Gastroesophageal sphincter (tissue), 4 donors: ENCODE results near the gene LCN9. TPM values are rescaled to one million over a fixed set of nuclear protein-coding genes. Genes with fewer than 3 reads are reported as not detected.
"Not testable (repeated sequence)": the region's sequence is repeated elsewhere in the genome, so short reads cannot be mapped to it uniquely, and the experiment has no call there.

Experiments used
- ATAC-seq: fragments of 150-250 bp; one replicate; pipeline ENCODE4 v1.9.1; 2016; ENCODE audit warnings: mild to moderate bottlenecking, moderate library complexity
- H3K27ac ChIP-seq, 4 donors: fragments of 200-600 bp; sonication (generic) in 3 of 4; 1 replicate in 3 of 4; 2 replicates in 1 of 4; pipeline ENCODE4 v1.5.1; 2016 to 2019
- H3K27me3 ChIP-seq: fragments of 200-600 bp; sonication (generic); one replicate; pipeline ENCODE4 v1.5.1; 2019
- H3K36me3 ChIP-seq, 2 donors: fragments of 200-600 bp; sonication (generic); one replicate each; pipeline ENCODE4 v1.5.1; 2019; ENCODE audit warnings: control low read depth in 1 of 2
- H3K4me1 ChIP-seq, 3 donors: fragments of 200-600 bp; sonication (generic); 1 replicate in 2 of 3; 2 replicates in 1 of 3; pipeline ENCODE4 v1.5.1; 2016 to 2019; ENCODE audit warnings: control low read depth in 2 of 3
- H3K4me3 ChIP-seq, 2 donors: fragments of 200-600 bp; sonication (generic); one replicate each; pipeline ENCODE4 v1.5.1; 2019; ENCODE audit warnings: mild to moderate bottlenecking in 1 of 2, moderate library complexity in 1 of 2
- H3K9me3 ChIP-seq, 3 donors: fragments of 200-600 bp; sonication (generic); one replicate each; pipeline ENCODE4 v1.5.1; 2017 to 2019; ENCODE audit warnings: control low read depth in 2 of 3
- EP300 ChIP-seq: sonication (generic); formaldehyde crosslinking; IDR thresholded peaks from one replicate; pipeline ENCODE4 v1.6.1; 2017; ENCODE audit warnings: antibody characterized with exemption, mild to moderate bottlenecking
- POLR2A ChIP-seq, 2 donors: fragments of 450-650 bp; IDR thresholded peaks; one replicate each; pipeline ENCODE4 v1.6.1; 2017; ENCODE audit warnings: antibody characterized with exemption in 2 of 2, mild to moderate bottlenecking in 2 of 2, moderate library complexity in 1 of 2
- POLR2AphosphoS5 ChIP-seq: sonication (generic); formaldehyde crosslinking; IDR thresholded peaks from one replicate; pipeline ENCODE4 v1.6.1; 2017; ENCODE audit warnings: antibody characterized with exemption
- WGBS, 2 donors: methylation state at CpG; one replicate each; pipeline ENCODE4 v1.1.5; 2018; ENCODE audit warnings: low coverage in 1 of 2; 5-methylcytosine and 5-hydroxymethylcytosine counted together
- total RNA-seq, 4 donors: library from RNA; depleted of rRNA; stranded (reverse); fragments of >200 nt; gene quantifications; one replicate each; pipeline ENCODE4 v1.1.0, GENCODE V29; 2016
- TF ChIP-seq, protein P1 (sequence below), 4 experiments: fragments of 200-600 bp in 2 of 4; fragments of 450-650 bp in 2 of 4; sonication (generic) in 1 of 4; IDR thresholded peaks; one replicate each; pipeline ENCODE4 v1.5.1; 2017 to 2019; ENCODE audit warnings: antibody characterized with exemption in 4 of 4, mild to moderate bottlenecking in 2 of 4, moderate library complexity in 2 of 4

Gene LCN9
- total RNA-seq, 4 donors from 2014 or later: not detected

DNA sequence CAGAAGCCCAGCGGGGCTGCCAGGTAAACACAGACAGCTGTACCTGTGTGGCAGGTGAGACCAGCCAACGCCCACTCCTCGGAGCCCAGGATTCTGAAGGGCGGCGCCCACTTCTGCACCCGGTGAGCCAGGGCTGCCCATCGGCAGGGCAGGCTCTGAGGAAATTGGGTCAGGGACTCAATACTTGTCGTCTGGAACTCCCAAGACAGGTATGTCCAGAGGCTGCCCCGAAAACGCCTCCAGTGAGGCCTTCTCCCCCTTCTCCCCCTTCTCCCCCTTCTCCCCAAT, 43.6 kb upstream of the LCN9 start:
- Histone ChIP-seq H3K9me3 (no peaks in the 10 kb centered on the region), H3K4me1 (no peaks in the 10 kb centered on the region), H3K27me3 (peaks cover 52% of the 10 kb centered on the region), H3K27ac (no peak overlapping the region), H3K36me3 (no peaks in the 10 kb centered on the region), H3K4me3 (no peak overlapping the region)
- no peak for TF ChIP-seq POLR2A (IDR thresholded peaks at IDR 0.05)
- TF ChIP-seq POLR2AphosphoS5: no peak
- no peak for TF ChIP-seq EP300
- TF ChIP-seq, protein P1, sequence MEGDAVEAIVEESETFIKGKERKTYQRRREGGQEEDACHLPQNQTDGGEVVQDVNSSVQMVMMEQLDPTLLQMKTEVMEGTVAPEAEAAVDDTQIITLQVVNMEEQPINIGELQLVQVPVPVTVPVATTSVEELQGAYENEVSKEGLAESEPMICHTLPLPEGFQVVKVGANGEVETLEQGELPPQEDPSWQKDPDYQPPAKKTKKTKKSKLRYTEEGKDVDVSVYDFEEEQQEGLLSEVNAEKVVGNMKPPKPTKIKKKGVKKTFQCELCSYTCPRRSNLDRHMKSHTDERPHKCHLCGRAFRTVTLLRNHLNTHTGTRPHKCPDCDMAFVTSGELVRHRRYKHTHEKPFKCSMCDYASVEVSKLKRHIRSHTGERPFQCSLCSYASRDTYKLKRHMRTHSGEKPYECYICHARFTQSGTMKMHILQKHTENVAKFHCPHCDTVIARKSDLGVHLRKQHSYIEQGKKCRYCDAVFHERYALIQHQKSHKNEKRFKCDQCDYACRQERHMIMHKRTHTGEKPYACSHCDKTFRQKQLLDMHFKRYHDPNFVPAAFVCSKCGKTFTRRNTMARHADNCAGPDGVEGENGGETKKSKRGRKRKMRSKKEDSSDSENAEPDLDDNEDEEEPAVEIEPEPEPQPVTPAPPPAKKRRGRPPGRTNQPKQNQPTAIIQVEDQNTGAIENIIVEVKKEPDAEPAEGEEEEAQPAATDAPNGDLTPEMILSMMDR (IDR thresholded peaks at IDR 0.05): no peak
- no peak for ATAC-seq
- WGBS, 2 donors: 49 to 86% methylated on average over 3 to 6 of the region's 10 CpGs

DNA sequence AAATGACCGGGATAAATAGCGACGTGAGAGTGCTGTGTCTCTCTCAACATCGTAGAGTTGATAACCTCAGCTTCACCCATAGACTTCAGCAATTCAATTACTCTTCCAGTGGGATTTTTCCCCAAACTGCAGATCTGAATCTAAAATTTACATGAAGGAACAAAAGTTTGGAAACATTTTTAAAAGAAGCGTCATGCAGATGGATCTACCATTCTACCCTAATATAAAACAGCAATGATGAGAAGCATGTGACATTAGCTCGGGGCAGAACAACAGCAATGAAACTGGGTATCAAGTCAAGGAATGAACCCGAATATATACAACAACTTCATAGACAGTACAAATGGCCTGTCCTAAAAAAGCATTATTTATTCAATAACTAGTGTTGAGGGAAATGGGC, 42.6 kb upstream of the LCN9 start:
- ATAC-seq: no peak
- no peaks in the 10 kb centered on the region for H3K4me1 ChIP-seq
- H3K36me3 ChIP-seq: no peaks in the 10 kb centered on the region
- H3K9me3 ChIP-seq: peaks cover 0 to under 1% (median 0%) of the 10 kb centered on the region in 3 donors
- peaks cover 45% of the 10 kb centered on the region for H3K27me3 ChIP-seq
- no peak overlapping the region for H3K27ac ChIP-seq
- TF ChIP-seq POLR2A (IDR thresholded peaks at IDR 0.05) (no peak), EP300 (no peak), POLR2AphosphoS5 (no peak)
- TF ChIP-seq, protein P1 (IDR thresholded peaks at IDR 0.05): no peak
- no peak overlapping the region for H3K4me3 ChIP-seq
- WGBS, 2 donors: 28 to 58% methylated on average over 6 to 7 of the region's 7 CpGs

DNA sequence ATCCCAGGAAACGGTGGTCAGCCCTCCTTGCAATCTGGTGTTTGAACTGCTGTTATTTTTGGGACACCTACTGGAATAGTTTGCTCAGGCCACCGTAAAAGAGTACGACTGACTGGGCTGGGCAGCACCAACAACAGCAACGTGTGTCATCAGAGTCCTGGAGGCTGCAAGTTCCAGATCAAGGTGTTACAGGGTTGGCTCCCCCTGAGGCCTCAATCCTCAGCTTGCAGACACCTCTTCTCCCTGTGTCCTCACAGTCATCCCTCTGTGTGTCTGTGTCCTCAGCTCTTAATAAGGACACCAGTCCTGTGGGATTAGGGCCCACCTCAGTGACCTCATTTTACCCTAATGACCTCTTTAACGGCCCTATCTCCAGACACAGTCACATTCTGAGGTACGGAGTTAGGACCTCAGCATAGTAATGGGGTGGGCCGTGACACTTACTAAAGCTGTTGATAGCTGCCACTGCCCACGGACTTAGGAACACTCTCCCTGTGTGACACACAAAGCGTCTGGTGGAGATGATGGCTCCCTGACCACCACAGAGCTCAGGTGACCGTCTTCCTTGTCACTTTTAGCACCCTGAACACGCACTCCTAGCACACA, 40.6 kb upstream of the LCN9 start:
- peaks cover 0 to 20% (median 0%) of the 10 kb centered on the region in 3 donors for H3K9me3 ChIP-seq
- TF ChIP-seq POLR2AphosphoS5 (no peak), EP300 (no peak), POLR2A (IDR thresholded peaks at IDR 0.05) (no peak)
- TF ChIP-seq, protein P1 (IDR thresholded peaks at IDR 0.05): no peak
- WGBS, 2 donors: 70 to 72% methylated on average over 3 to 5 of the region's 11 CpGs
- no peaks in the 10 kb centered on the region for H3K4me1 ChIP-seq
- no peak overlapping the region for H3K4me3 ChIP-seq
- no peaks in the 10 kb centered on the region for H3K36me3 ChIP-seq
- H3K27ac ChIP-seq: no peak overlapping the region
- peaks cover 37% of the 10 kb centered on the region for H3K27me3 ChIP-seq
- ATAC-seq: no peak

DNA sequence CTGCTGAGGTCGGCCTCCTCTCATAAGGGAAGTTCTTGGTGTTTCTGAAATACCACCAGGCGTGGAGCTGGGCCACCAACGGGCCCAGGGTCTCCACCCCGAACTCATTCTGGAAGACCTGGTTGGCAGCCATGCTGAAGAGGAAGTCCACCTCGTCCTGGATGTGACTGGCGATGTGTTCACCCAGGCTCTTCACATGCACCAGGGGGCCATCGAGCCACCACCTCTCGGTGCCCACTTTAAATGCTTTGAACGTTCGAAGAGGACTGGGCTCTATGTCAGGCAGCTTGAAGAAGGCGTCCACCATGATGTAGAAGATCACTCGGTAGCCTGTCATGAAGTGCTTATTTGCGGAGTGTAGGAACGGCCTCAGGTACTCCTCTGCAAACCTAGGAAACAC, 38.8 kb upstream of the LCN9 start:
- peaks cover 0 to 38% (median 0%) of the 10 kb centered on the region in 3 donors for H3K9me3 ChIP-seq
- H3K4me3 ChIP-seq: no peak overlapping the region
- TF ChIP-seq POLR2AphosphoS5: no peak
- TF ChIP-seq EP300: no peak
- TF ChIP-seq, protein P1 (IDR thresholded peaks at IDR 0.05): no peak
- TF ChIP-seq POLR2A (IDR thresholded peaks at IDR 0.05): no peak
- H3K27ac ChIP-seq: no peak overlapping the region
- H3K27me3 ChIP-seq: peaks cover 20% of the 10 kb centered on the region
- WGBS, 2 donors: 69 to 92% methylated on average over 2 to 5 of the region's 14 CpGs
- no peak for ATAC-seq
- no peaks in the 10 kb centered on the region for H3K4me1 ChIP-seq
- H3K36me3 ChIP-seq: no peaks in the 10 kb centered on the region

DNA sequence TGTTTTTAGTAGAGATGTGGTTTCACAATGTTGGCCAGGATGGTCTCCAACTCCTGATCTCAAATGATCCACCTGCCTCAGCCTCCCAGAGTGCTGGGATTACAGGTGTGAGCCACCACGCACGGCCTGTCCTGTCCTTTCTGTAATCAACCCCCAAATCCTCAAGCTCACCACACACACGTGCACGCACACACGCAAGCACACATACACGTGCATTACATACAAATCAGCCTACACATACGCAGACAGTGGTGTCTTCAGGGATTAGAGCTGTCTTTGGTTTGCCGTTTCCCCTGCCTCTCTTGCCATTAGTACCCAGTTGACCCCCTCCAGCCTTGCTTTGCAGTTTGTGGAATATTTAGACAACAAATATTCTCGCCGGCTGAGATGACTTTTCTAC, 30.3 kb upstream of the LCN9 start:
- WGBS, 2 donors: 88 to 91% methylated on average over 9 to 10 of the region's 10 CpGs
- Histone ChIP-seq H3K4me1 (no peaks in the 10 kb centered on the region), H3K4me3 (no peak overlapping the region), H3K27me3 (peaks cover 56% of the 10 kb centered on the region), H3K9me3 (peaks cover 0 to 22% (median 0%) of the 10 kb centered on the region in 3 donors), H3K27ac (no peak overlapping the region), H3K36me3 (no peaks in the 10 kb centered on the region)
- no peak for ATAC-seq
- TF ChIP-seq, protein P1 (IDR thresholded peaks at IDR 0.05): no peak
- TF ChIP-seq POLR2A (IDR thresholded peaks at IDR 0.05): no peak
- TF ChIP-seq EP300: no peak
- no peak for TF ChIP-seq POLR2AphosphoS5

DNA sequence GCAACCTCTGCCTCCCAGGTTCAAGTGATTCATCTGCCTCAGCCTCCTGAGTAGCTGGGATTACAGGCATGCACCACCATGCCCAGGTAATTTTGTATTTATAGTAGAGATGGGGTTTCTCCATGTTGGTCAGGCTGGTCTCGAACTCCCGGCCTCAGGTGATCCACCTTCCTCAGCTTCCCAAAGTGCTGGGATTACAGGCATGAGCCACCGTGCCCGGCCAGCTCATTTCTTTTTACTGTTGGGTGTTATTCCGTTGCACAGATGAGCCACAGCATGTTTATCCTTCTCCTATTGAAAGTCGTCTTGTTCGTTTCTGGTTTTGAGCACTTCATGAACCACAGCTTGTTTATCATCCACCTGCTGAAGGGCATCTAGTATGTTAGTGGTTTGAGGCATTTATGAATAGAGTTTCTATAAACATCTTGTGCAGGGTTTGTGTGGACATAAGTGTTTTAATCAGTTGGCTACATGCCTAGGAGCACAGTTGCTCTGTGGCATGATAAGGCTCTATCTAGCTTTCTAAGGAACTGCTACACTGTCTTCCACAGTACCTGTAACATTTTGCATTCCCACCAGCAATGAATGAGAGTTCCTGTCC, 26.1 kb upstream of the LCN9 start:
- not testable (repeated sequence) for ATAC-seq, H3K27ac ChIP-seq, H3K9me3 ChIP-seq, H3K4me3 ChIP-seq, H3K4me1 ChIP-seq, H3K36me3 ChIP-seq
- 75 to 80% methylated on average over 1 to 6 of the region's 7 CpGs for WGBS, 2 donors
- H3K27me3 ChIP-seq: peaks cover 86% of the 10 kb centered on the region
